GM12873 (cell line): ENCODE data around the gene GALM.

ENCODE experiments used
- TF ChIP-seq, protein P1 (sequence below): IDR thresholded peaks from 2 replicates; pipeline ENCODE4 v1.5.1; 2012; ENCODE audit warnings: low read depth, mild to moderate bottlenecking, moderate library complexity, low read length, control low read depth; ENCODE audit not compliant: insufficient read depth; ENCODE audit errors: missing control alignments

Gene GALM

DNA sequence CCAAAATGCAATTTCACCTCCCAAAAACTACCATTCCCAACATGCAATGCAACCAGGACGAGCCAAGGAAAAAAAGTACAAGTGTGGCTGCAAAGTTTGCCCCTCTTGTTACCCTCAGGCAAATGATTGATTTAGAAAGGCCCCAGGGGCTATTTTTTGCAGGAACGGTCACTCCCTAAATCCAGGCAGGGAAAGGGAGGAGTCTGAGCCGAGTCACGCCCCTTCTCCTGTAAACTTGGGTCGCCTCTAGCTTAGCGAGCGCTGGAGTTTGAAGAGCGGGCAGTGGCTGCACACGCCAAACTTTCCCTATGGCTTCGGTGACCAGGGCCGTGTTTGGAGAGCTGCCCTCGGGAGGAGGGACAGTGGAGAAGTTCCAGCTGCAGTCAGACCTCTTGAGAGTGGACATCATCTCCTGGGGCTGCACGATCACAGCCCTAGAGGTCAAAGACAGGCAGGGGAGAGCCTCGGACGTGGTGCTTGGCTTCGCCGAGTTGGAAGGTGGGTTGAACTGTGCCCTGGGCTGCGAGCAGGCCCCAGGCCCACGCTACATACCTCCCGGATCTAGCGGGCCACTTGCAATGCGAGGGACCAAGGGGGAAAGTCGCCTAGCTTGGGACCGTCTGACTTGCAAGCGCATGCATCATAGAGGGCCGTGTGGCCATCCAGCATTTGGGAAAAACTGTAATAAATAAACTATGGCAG lies at the start of gene GALM:
Gene GALM (plus strand): TSS at position 261 of the 702 bp plus-strand sequence. CDS start 48 bp downstream, at position 309.
- TF ChIP-seq, protein P1, sequence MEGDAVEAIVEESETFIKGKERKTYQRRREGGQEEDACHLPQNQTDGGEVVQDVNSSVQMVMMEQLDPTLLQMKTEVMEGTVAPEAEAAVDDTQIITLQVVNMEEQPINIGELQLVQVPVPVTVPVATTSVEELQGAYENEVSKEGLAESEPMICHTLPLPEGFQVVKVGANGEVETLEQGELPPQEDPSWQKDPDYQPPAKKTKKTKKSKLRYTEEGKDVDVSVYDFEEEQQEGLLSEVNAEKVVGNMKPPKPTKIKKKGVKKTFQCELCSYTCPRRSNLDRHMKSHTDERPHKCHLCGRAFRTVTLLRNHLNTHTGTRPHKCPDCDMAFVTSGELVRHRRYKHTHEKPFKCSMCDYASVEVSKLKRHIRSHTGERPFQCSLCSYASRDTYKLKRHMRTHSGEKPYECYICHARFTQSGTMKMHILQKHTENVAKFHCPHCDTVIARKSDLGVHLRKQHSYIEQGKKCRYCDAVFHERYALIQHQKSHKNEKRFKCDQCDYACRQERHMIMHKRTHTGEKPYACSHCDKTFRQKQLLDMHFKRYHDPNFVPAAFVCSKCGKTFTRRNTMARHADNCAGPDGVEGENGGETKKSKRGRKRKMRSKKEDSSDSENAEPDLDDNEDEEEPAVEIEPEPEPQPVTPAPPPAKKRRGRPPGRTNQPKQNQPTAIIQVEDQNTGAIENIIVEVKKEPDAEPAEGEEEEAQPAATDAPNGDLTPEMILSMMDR: no peak

DNA sequence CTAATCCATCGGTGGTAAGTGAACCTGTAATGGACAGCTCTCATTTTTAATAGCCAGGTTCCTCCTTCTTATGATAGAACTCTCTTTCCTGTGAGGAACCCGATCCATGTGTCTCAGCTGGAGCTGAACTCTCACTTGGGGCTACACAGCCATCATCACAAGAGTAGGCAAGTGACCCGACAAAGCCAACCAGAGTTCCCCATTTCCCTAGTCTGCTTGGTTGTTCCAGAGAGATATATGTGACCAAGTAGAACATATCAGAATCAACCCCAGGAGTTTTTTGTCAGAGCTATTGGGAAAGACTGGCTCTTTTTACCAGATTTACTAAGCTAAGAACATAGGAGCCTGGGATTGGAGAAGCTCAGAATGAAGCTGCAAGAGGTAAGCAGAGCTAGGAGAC lies 48.6 kb upstream of the GALM start:
- TF ChIP-seq, protein P1: no peak

- TF ChIP-seq, protein P1: no peak
These were observed 46.3 kb upstream of the GALM start for GRCh38 chr2:38619458-38620164.

DNA sequence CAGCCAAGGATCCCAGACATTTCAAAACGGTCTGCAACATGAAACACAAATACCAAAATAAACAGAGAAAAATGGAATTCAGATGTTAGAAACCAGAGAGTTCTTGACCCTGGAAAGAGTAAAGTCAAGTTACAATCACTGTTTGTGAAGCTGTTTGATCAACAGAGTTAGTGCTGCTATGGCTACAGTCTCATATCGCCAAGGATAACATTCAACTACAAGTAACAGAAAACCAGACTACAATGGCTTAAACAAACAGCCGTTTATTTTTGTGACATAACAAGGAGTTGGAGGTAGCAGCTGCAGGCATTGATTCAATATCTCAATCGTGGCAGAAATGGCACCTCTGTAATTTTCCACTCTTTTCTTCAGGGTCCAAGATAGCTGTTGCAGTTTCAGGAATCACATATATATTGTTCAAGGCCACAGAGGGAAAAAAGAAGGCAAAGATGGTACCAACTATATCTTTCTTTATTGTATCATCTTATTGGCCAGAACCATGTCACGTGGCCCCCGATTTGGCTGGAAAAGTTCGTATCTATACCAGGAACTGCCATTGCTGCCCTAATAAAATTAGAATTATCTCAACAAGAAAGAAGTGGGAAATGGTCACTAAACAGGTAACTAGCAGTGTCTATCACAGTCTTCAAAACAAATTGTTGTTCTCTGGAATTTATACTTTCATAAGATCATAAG lies 45.5 kb upstream of the GALM start:
- TF ChIP-seq, protein P1: no peak

DNA sequence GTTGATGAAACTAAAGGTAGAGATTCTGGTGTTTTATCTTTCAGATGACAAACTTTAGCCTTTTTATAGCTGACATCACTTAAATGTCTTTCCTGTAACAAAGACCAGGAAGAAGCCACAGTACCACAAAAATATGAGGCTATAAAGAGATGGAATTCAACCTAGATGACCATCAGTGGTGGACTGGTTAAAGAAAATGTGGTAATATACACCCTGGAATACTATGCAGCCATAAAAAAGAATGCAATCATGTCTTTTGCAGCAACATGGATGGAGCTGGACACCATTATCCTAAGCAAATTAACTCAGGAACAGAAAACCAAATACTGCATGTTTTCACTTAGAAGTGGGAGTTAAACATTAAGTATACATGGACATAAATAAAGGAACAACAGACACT lies 44.9 kb upstream of the GALM start:
- TF ChIP-seq, protein P1: no peak

GRCh38 chr2:38622210-38622609 lies 43.7 kb upstream of the GALM start:
- TF ChIP-seq, protein P1: no peak
